GM19099 (cell line): Measurements from ENCODE around the gene PEX5L.

Source experiments
- POLR2A ChIP-seq: IDR thresholded peaks from 3 replicates; pipeline ENCODE4 v1.6.1; 2011; ENCODE audit warnings: low read depth; ENCODE audit not compliant: insufficient read length; ENCODE audit errors: extremely low read depth

PEX5L gene

DNA sequence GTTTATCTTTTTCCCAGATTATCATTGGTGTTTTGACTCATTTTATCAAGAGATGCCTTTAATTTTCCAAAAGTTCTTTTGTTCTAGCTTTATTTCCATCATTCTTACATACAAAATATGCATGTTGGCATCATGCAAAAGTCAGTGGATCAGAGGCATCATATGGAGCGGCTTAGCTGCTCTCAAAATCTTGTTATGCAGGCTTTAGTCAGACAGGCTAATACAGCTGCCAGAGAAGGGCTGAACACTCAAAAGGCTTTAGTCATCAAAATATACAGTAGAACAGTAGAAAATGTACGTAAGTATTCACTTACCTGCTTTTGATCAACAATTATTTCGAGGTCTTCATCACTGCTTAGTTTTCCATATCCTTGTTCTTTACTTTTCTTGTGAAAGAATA lies 65.5 kb downstream of the PEX5L start:
- no peak for TF ChIP-seq POLR2A

DNA sequence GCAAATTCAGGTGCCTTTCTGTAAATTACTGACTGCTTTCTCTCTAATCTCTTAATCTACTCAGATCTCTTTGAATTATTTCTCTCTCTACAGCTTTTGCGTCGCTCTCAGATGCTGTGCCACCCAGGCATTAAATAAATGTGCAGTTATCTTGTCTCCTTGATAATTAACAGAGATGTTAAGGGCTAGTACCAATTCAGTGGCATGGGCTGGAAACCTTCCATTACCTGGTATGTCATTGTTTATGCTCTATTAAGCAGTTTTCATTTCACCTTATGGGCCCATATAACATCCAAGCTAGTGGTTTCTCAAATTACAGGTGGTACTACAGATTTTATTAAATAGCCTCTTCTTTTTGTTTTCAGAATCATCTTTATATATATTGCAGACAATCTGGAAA lies 66.0 kb downstream of the PEX5L start:
- TF ChIP-seq POLR2A = no peak

DNA sequence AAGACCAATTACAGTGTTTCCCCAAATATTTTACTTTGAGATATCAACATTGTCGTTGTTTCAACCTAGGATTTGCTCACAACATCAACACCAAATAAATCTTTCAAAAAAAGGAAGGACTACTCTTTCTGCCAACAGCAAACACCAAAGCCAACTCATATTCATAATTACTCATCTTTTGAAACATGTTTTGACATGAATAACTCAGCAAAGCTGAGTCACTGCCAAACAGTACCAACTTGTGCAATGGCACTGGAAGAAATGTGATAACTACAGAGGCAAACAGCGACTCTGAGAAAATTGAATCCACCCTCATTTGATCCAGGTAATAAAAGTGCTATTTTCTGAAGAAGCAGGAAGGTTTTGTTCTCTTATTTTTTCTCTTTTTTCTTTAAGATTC lies 67.2 kb downstream of the PEX5L start:
- TF ChIP-seq POLR2A = no peak

DNA sequence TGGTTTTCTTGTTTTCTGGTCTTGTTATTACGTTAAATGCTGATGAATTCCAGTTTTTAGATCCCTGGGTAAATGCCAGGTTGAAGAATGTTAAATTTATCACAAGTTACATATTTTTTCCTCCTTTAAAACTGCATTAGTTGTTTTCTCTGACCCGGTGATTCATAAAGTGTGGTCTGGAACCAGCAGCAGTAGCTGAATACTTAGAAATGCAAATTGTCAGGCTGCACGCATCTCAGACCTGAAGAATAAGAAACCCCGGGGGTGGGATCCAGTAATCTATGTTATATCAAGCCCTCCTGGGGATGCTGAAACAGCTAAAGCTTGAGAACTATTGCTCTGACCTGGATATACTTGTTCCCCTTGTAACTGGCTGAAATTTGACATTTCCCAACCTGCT lies 69.1 kb downstream of the PEX5L start:
- TF ChIP-seq POLR2A = no peak

DNA sequence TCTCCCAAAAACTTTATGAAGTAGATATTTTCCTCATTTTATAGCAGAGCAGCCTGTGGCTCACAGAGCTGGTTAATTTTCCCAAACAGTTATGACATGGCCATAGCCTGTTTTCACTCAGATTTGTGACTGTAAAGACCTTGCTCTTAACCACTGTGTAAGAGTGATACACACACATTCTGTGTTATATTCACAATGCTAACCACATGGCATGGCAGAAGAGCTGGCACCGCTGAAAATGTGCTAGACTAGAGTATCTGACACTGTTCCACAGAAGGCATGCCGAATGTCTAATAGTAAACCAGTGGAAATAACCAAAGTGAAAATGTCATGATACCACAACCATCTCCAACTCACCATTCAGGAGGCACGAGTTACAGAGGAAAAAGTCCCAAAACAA lies 71.8 kb downstream of the PEX5L start:
- TF ChIP-seq POLR2A = no peak

DNA sequence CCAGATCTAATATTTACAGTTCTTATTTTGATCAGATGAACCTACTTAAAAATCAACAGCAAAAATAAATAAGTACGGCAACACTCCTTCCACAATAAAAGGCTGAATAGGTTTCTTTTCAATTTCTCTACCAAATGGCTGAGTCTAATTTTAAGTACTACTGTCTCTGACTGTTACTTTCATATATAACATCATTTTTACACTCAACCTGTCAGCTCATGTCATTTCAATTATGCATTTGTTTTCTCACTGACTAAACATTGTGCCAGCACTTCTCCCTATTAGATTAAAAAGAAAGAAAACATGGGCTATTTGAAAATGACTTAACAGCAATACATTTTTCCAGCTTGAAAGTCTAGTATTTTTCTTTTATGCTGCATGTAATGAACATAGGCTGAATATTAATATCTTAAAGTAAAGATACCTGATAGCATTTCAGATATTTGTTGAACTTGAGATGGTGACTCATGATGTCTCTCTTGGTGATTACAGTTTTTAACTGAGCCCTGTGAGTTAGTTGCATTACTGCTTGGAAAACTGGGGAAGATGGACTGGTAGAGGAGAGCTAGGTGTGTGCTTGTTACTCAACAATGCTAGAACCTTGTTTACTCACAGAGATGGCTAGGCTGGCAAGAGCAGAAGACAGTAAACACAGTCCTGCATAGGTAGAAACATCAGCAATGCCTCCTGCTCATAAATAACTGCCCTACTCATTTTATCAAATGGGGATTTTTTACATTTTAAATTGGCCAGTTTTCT lies 73.9 kb downstream of the PEX5L start:
- TF ChIP-seq POLR2A = no peak

DNA sequence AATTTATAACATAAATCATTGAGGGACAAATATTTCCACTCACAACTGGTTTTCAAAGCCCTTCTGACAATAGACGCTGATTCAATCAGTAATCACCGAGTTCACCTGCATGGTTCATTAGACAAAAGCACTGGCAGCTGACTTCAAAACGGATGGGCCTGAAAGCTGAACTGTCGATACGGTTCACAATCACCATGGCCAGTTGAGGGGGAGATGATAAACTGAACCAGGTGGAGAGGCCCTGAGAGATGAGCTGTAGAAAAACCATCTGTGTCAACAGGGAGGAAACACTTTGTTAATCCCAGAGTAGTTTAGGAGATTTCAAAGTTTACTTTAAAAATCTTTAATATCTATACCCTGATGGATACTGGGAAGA lies 75.0 kb downstream of the PEX5L start:
- TF ChIP-seq POLR2A = no peak

DNA sequence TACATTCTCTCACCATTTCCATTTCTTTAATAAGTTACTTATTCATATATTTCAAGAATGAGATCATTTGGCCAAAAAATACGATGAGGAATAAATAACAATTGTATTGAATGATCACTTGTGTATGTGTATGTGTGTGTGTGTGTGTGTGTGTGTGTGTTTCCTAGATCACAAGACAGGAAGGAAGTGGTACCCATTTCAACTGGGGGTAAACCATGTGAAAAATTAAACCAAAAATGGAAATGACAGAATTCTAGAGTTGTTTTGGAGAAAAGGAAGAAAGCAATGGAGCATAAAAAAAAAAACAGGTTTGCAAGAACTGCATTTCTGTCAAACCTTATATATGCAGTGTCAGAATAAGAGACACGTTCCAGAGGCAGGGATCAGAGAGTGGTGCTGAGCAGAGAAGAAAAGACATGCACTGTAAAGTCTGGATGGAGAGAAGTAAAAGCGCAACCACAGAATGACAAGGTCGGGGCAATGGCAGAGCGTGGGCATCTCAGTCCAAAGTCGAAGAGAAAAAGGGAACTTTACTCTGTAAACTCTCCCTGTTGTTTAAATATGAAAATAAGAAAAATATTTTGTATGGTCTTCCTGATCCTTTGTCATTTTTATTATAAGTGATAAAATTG lies 75.5 kb downstream of the PEX5L start:
- TF ChIP-seq POLR2A = peak; percentile 8

DNA sequence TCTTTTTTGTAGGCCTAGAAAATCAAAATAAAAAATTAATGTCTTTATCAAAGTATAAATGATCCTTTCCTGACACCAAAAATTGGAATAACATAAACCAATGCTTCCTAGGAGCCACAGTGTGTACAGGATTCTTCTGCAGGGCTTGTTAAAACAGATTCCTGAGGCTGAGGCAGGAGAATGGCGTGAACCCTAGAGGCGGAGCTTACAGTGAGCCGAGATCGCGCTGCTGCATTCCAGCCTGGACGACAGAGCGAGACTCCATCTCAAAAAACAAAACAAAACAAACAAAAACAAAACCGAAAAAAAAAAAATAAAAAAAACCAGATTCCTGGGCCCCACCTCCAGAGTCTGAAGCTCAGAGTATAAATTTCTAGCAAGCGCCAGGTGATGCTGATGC lies 78.0 kb downstream of the PEX5L start:
- TF ChIP-seq POLR2A = no peak

DNA sequence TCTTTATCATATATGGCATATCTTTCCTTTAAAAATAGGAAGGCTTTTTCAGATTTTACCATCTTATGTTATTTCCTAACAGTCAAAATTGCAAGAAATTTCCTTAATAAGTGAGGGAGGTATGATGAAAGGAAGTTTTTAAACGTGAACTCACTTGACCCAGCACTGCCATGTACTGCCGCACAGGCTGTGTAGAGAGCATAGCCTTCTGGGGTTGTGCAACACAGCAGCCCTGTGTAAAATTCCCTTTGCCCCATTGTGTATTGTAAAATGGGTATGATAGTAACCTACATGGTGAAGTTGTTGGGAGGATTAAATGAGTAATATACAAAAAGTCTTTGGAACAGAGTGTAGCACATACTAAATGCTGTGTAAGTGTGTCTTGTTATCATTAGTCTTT lies 78.6 kb downstream of the PEX5L start:
- no peak for TF ChIP-seq POLR2A

DNA sequence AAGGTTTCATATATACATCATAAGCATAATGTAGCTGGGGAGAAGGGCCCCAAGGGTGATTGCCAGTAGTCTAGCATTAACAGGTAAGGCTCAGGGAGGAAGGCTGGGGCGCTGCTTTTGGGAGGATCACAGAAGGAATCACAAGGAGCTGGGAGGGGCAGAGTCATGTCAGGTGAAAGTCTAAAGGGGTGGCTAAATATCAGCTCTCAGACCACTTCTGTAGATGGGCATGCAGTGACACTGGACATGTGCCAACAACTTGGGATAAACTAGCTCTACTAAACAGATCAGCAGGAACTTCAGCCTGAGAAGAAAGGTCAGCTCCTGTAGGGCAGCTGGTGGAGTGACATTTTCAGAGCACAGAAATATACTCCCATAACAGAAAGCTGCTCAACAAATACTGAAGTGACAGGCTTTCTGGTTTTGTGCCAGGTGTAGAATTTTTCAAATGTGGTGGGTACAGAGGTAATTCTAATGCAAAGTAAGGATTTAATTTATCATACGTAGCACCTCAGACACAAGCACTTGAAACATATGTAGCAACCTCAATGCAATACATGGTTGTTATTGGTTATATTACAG lies 79.4 kb downstream of the PEX5L start:
- TF ChIP-seq POLR2A = no peak

DNA sequence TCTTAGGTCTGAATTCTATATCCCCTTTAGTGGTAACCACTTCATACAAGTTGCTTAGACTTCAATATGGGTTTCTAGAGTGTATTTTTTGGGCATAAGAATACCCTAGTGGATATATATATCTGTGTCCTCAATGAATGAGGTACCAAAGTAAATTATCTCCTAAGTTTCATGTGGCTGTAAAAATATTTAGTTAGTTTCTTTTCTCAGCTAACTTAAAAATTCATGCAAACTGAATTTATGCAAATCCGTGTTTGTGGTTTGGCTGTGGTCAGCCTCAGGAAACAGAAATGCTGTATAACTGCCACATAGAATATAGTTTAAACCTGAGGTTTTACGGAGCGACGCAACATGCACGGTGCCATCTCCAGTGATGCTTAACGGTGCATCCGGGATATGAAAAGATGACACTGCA lies 80.3 kb downstream of the PEX5L start:
- TF ChIP-seq POLR2A = no peak

DNA sequence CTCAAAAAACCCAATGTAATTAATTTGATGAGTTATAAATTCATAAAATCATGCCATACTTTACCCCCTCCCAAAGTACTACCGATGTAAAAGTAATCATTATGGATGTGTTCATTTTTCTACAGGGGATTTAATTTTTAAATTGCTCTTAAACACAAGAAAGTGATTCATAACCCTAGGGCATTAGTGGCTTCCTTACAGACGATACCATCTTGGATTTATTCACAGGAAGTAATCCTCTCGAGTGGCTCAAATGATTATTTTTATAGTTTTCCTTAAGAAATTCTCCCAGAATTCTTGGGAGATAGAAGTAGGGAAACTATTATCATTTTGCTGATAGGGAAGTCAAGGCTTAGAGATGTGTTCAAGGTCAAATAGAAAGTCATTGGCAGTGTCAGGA lies 80.9 kb downstream of the PEX5L start:
- no peak for TF ChIP-seq POLR2A

DNA sequence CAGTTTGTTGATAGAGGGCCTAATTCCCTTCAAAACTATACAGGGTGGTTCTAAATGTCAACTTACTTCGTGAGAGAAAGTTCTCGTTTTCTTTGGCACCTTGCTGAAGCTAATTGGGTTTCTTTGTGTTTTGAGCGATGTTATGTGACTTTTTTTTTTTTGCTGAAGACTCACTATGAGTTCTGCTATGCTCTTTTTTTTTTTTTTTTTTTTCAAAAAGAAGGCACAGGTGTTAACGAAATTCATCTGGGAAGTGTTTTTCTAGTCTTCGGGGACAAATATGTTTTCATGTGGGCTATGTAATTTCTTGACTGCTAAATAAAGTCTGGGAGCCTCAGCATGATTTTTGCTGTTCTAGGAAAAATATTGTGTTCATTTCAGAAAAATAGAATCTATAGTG lies 81.5 kb downstream of the PEX5L start:
- TF ChIP-seq POLR2A = no peak

DNA sequence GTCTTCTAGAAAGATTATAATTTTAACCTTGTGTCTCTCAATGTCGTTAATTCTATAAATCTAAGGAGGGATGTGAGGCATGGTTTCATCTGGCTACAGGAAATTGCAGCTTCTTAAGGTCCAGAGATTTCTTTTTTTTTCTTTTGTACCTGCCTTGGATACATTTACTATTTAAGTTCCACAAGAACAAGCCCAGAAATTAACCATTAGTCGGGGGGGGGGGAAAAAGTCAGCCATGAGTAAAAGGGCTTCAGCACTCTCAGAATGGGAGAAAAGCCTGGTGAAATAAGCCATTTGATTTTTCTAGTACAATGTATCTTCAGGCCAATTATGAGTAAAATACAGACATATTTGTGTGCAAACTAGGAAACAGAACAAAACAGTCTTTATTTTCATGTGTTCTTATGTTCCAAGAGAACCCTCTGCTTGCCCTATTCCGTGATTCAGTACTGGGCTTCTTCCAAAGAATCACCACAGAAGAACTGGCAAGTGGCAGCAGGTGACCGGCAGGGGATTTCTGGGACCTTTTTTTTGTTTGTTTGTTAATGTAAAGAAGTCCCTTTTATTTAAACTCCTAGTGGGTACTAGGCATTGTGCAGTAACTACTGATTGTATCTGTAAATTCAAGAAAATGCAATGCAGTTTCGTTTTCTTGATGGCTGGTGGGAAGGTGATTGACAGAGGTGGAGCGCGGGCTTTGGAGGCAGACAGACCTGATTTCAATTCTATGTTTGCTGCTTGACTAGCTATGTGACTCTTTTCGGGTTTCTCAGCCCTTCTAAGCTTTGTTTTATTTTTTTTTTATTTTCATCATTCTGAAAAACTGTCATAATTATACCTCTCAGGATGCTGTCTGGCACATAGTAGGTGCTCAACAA lies 82.5 kb downstream of the PEX5L start:
- no peak for TF ChIP-seq POLR2A
